Glutamatergic neuron (in vitro differentiated cells): ENCODE results near the gene GPR18. TPM values are rescaled to one million over a fixed set of nuclear protein-coding genes. Genes with fewer than 3 reads are reported as not detected.
"Not testable (repeated sequence)": the region's sequence is repeated elsewhere in the genome, so short reads cannot be mapped to it uniquely, and the experiment has no call there.

Experiments
- DNase-seq: peaks from one replicate; pipeline ENCODE4 v3.0.0; 2022
- H3K27ac Mint-ChIP-seq: one replicate; pipeline ENCODE4 v1.8.0; 2020; ENCODE audit warnings: mild to moderate bottlenecking, mixed read lengths, inconsistent platforms; ENCODE audit not compliant: unreplicated experiment
- H3K27me3 Mint-ChIP-seq: one replicate; pipeline ENCODE4 v1.8.0; 2020; ENCODE audit warnings: mild to moderate bottlenecking, moderate library complexity, mixed read lengths, inconsistent platforms; ENCODE audit not compliant: unreplicated experiment
- H3K36me3 Mint-ChIP-seq: one replicate; pipeline ENCODE4 v1.8.0; 2020; ENCODE audit warnings: mild to moderate bottlenecking, mixed read lengths, inconsistent platforms; ENCODE audit not compliant: unreplicated experiment
- H3K4me1 Mint-ChIP-seq: one replicate; pipeline ENCODE4 v1.8.0; 2020; ENCODE audit warnings: mild to moderate bottlenecking, low read depth, mixed read lengths, inconsistent platforms; ENCODE audit not compliant: unreplicated experiment
- H3K4me3 Mint-ChIP-seq: one replicate; pipeline ENCODE4 v1.8.0; 2020; ENCODE audit warnings: mild to moderate bottlenecking, mixed read lengths, inconsistent platforms; ENCODE audit not compliant: unreplicated experiment
- H3K9me3 Mint-ChIP-seq: one replicate; pipeline ENCODE4 v1.8.0; 2020; ENCODE audit warnings: mild to moderate bottlenecking, moderate library complexity, mixed read lengths, inconsistent platforms; ENCODE audit not compliant: unreplicated experiment
- total RNA-seq: library from RNA; stranded (reverse); fragmentation: NEBNext Ultra II Directional; extraction: Animal tissue kit (Norgen Biotek cat#: 25700); gene quantifications from one replicate; pipeline ENCODE4 v1.2.1, GENCODE V29; 2021; ENCODE audit not compliant: unreplicated experiment
- TF ChIP-seq, protein P1 (sequence below): fragments of 200-600 bp; sonication (generic); IDR thresholded peaks from one replicate; pipeline ENCODE4 v1.5.0; 2021; ENCODE audit not compliant: partially characterized antibody, unreplicated experiment

The GPR18 gene
- total RNA-seq, 1 donor from 2014 or later: not detected

DNA sequence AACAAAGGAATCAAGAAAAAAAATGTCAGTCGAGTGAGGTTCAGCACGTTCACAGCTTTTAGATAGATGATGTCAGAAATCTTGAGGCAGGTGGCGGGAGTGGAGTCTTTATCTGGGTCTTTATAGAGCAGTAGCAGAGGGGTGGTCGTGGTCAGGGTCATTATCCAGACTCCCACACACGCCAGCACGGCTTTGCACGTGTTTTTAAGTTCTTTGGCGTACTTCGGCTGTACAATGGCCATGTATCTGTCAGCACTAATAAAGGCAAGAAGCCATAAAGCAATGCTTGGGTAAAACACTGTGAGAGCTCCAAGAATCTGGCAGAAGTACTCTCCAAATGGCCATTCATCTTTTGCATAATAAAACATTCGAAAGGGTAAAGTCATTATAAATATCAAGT lies 2.9 kb downstream of the GPR18 start:
- H3K4me3 Mint-ChIP-seq: no peak overlapping the region
- TF ChIP-seq, protein P1, sequence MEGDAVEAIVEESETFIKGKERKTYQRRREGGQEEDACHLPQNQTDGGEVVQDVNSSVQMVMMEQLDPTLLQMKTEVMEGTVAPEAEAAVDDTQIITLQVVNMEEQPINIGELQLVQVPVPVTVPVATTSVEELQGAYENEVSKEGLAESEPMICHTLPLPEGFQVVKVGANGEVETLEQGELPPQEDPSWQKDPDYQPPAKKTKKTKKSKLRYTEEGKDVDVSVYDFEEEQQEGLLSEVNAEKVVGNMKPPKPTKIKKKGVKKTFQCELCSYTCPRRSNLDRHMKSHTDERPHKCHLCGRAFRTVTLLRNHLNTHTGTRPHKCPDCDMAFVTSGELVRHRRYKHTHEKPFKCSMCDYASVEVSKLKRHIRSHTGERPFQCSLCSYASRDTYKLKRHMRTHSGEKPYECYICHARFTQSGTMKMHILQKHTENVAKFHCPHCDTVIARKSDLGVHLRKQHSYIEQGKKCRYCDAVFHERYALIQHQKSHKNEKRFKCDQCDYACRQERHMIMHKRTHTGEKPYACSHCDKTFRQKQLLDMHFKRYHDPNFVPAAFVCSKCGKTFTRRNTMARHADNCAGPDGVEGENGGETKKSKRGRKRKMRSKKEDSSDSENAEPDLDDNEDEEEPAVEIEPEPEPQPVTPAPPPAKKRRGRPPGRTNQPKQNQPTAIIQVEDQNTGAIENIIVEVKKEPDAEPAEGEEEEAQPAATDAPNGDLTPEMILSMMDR: no peak
- H3K36me3 Mint-ChIP-seq: peaks cover 5% of the 10 kb centered on the region
- peaks cover 2% of the 10 kb centered on the region for H3K27me3 Mint-ChIP-seq
- H3K27ac Mint-ChIP-seq: no peak overlapping the region
- peaks cover 2% of the 10 kb centered on the region for H3K9me3 Mint-ChIP-seq
- peaks cover 8% of the 10 kb centered on the region for H3K4me1 Mint-ChIP-seq
- no peak for DNase-seq

DNA sequence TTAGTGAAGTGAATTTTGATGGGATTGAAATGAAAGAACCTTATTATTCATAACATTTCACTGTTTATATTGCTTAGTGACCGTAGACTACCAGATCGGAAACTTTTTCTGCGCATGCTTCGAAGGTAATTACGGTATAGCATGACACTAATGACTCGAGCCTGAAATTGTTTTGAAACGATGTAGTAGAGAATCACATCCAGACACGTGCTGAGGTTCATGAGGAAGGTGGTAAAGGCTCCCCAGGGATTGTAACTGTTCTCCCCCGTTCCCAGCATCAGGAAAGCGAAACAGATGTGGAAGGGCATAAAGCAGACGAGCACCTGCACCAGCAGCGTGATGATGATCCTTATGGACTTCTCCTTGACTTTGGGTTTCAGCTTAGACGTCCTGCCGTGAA lies 3.3 kb downstream of the GPR18 start:
- Mint-ChIP-seq H3K4me3 (no peak overlapping the region), H3K4me1 (peaks cover 8% of the 10 kb centered on the region), H3K27me3 (peaks cover under 1% of the 10 kb centered on the region), H3K27ac (no peak overlapping the region), H3K9me3 (no peaks in the 10 kb centered on the region), H3K36me3 (peaks cover 2% of the 10 kb centered on the region)
- no peak for DNase-seq
- TF ChIP-seq, protein P1: no peak

DNA sequence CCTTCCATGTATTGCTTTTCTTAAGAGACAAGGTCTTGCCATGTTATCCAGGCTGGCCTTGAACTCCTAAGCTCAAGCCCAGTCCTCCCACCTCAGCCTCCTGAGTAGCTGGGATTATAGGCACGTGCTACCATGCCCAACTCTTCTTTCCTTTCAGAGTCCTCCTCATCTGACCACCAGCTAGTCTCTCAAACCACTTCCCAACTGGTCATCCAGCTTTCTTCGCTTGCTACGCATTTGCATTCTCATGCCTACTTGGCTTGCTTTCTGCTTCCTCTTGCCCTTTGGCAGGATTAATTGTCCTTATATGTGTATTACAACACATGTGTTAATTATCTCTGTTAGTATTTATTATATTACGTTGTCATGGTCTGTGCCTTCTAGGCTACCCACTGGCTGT lies 6.3 kb downstream of the GPR18 start:
- Mint-ChIP-seq H3K4me3 (no peak overlapping the region), H3K36me3 (peaks cover 6% of the 10 kb centered on the region), H3K4me1 (peaks cover 12% of the 10 kb centered on the region), H3K27ac (no peak overlapping the region), H3K9me3 (no peaks in the 10 kb centered on the region), H3K27me3 (no peaks in the 10 kb centered on the region)
- no peak for DNase-seq
- TF ChIP-seq, protein P1: no peak

DNA sequence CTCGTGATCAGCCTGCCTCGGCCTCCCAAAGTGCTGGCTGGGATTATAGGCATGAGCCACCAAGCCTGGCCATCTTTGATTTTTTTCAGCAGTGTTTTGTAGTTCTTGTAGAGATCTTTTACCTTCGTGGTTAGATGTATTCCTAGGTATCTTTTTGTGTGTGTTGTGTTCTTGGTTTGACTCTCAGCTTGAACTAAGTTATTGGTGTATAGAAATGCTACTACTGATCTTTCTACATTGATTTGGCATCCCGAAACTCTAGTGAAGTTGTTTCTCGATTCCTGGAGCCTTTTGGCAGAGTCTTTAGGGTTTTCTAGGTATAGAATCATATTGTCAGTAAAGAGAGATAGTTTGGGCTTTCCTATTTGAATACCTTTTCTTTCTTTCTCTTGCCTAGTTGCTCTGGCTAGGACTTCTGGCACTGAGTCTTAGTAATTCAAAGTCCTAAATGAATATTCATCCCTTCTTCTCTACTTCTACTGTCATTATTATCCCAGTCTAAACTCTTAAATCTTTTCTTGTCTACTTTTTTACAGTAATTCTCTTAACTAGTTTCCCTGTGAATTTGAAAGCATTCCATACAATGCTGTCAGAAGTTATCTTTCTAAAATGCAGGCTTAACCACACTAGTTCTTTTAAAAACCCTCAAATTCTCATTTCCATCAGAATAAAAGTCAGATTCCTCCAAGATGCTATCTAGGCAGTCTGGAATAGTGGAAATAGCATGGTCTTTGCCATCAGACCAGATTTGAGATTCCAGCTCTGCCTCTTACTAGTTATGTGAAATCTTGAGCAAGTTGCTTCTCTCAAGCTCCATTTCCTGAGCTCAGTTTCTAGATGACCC lies 7.0 kb downstream of the GPR18 start:
- H3K4me3 Mint-ChIP-seq: no peak overlapping the region
- H3K9me3 Mint-ChIP-seq: no peaks in the 10 kb centered on the region
- no peak for DNase-seq
- H3K4me1 Mint-ChIP-seq: peaks cover 12% of the 10 kb centered on the region
- H3K27ac Mint-ChIP-seq: no peak overlapping the region
- H3K36me3 Mint-ChIP-seq: peaks cover 6% of the 10 kb centered on the region
- TF ChIP-seq, protein P1: no peak
- no peaks in the 10 kb centered on the region for H3K27me3 Mint-ChIP-seq

DNA sequence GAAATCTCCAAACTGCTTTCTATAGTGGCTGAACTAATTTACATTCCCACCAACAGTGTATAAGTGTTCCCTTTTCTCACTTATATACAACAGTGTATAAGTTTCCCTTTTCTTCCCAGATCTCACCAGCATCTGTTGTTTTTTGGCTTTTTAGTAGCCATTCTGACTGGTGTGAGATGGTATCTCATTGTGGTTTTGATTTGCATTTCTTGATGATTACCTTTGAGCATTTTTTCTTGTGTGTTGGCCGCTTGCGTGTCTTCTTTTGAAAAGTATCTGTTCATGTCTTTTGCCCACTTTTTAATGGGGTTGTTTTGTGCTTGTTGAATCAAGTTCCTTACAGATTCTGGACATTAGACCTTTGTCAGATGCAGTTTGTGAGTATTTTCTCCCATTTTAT lies 8.6 kb downstream of the GPR18 start:
- H3K27me3 Mint-ChIP-seq, DNase-seq, H3K9me3 Mint-ChIP-seq, H3K4me3 Mint-ChIP-seq, H3K27ac Mint-ChIP-seq, H3K36me3 Mint-ChIP-seq, H3K4me1 Mint-ChIP-seq: not testable (repeated sequence)

DNA sequence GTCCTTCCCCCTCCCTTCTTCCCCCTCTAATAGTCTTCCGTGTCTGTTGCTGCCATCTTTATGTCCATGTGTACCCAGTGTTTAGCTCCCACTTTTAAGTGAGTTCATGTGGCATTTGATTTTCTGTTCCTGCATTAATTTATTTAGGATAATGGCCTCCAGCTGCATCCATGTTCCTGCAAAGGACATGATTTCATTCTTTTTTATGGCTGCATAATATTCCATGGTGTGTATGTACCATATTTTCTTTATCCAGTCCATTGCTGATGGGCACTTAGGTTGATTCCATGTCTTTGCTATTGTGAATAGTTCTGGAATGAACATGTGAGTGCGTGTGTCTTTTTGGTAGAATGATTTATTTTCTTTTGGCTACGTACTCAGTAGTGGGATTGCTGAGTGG lies 9.0 kb downstream of the GPR18 start:
- H3K27ac Mint-ChIP-seq, H3K4me3 Mint-ChIP-seq, H3K4me1 Mint-ChIP-seq, H3K36me3 Mint-ChIP-seq, H3K27me3 Mint-ChIP-seq, H3K9me3 Mint-ChIP-seq, DNase-seq: not testable (repeated sequence)
